Tibial nerve (tissue), 4 donors: ENCODE measurements around the gene B9D1.

Experiments
- CTCF ChIP-seq, 5 experiments: fragments of 200-600 bp in 3 of 5; fragments of 450-650 bp in 2 of 5; sonication (generic) in 3 of 5; IDR thresholded peaks; one replicate each; pipeline ENCODE4 v1.5.1; 2016 to 2019; ENCODE audit warnings: antibody characterized with exemption in 5 of 5, mild to moderate bottlenecking in 3 of 5, moderate library complexity in 2 of 5
- EP300 ChIP-seq, 2 donors: sonication (generic); formaldehyde crosslinking; IDR thresholded peaks; one replicate each; pipeline ENCODE4 v1.6.1; 2017; ENCODE audit warnings: antibody characterized with exemption in 2 of 2, mild to moderate bottlenecking in 1 of 2

GRCh38 chr17:19321481-19322128 is 40.9 kb downstream of the B9D1 start:
- TF ChIP-seq CTCF (IDR thresholded peaks at IDR 0.05) (no peak), EP300 (IDR thresholded peaks at IDR 0.05) (no peak)
